ENCODE data around the gene SEC24D. TPM values are rescaled to one million over a fixed set of nuclear protein-coding genes. Genes with fewer than 3 reads are reported as not detected.
"Not testable (repeated sequence)": the region's sequence is repeated elsewhere in the genome, so short reads cannot be mapped to it uniquely, and the experiment has no call there.

Gene SEC24D
- total RNA-seq, 2 experiments from 2014 or later, result 33.1 to 36.1 TPM

DNA sequence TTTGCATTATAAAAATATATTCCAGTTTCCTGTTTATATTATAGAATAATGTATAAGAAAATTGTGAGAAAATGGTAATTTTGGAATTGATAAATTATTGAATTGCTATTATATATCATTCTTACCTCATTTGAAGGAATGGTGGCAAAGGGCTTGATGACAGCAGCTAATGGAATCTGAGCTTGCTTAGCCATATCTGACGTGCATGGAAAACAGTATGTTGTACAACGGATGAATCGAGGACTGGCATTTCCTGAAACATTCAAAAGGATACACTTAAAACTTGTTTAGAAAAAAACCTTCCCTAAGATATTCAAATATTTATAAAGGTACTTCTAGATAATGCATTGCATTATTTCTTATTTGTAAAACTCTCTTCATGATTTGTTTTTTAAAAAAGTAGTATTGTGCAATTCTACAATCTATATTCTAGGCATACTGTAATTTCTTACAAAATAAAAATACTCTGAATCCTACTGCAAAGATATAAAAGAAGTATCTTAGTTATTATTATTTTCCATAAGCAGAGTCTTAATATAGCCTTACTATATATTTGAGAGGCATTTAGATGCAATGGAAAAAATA lies 38.3 kb downstream of the SEC24D start:
- H3K4me3 Mint-ChIP-seq, result no peak overlapping the region
- no peaks in the 10 kb centered on the region for H3K9me3 Mint-ChIP-seq
- CTCF ChIA-PET, result no interaction called here
- peaks cover 28% of the 10 kb centered on the region for H3K36me3 Mint-ChIP-seq (ENCODE audit: low read depth)
- no peak for DNase-seq
- H3K27me3 Mint-ChIP-seq, result no peaks in the 10 kb centered on the region
- H3K27ac Mint-ChIP-seq, result no peak overlapping the region
- POLR2A ChIA-PET, result no interaction called here
- no peaks in the 10 kb centered on the region for H3K4me1 Mint-ChIP-seq

DNA sequence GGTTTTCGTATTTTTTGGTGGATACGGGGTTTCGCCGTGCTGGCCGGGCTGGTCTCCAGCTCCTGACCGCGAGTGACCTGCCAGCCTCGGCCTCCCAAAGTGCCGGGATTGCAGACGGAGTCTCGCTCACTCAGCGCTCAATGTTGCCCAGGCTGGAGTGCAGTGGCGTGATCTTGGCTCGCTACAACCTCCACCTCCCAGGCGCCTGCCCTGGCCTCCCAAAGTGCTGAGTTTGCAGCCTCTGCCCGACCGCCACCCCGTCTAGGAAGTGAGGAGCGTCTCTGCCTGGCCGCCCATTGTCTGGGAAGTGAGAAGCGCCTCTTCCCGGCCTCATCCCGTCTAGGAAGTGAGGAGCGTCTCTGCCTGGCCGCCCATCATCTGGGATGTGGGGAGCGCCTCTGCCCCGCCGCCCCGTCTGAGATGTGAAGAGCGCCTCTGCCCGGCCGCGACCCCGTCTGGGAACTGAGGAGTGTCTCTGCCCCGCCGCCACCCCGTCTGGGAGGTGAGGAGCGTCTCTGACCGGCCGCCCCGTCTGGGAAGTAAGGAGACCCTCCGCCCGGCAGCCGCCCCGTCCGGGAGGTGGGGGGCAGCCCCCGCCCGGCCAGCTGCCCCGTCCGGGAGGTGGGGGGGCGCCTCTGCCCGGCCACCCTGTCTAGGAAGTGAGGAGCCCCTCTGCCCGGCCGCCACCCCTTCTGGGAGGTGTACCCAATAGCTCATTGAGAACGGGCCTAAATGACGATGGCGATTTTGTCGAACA lies 44.1 kb downstream of the SEC24D start:
- POLR2A ChIA-PET, H3K27ac Mint-ChIP-seq, H3K27me3 Mint-ChIP-seq, H3K4me3 Mint-ChIP-seq, CTCF ChIA-PET, H3K4me1 Mint-ChIP-seq, DNase-seq, H3K9me3 Mint-ChIP-seq: not testable (repeated sequence)
- peaks cover 16% of the 10 kb centered on the region for H3K36me3 Mint-ChIP-seq (ENCODE audit: low read depth)

- POLR2A ChIA-PET, result no interaction called here
- CTCF ChIA-PET, result interaction anchor here (0.7 kb wide), 1 partner anchor 23 kb away, joined by 3 read pairs; no protein-coding TSS in a partner anchor
- Mint-ChIP-seq H3K36me3 (ENCODE audit: low read depth) (peaks cover 6% of the 10 kb centered on the region), H3K4me1 (no peaks in the 10 kb centered on the region), H3K27ac (no peak overlapping the region), H3K4me3 (no peak overlapping the region), H3K27me3 (no peaks in the 10 kb centered on the region), H3K9me3 (no peaks in the 10 kb centered on the region)
- no peak for DNase-seq
Observed at GRCh38 chr4:118790544-118790943, 45.4 kb downstream of the SEC24D start.

GRCh38 chr4:118788911-118789310 lies 47.0 kb downstream of the SEC24D start:
- ChIA-PET CTCF (interaction anchor here (1.4 kb wide), 1 partner anchor 14 kb away, joined by 4 read pairs; no protein-coding TSS in a partner anchor), POLR2A (no interaction called here)
- H3K36me3 Mint-ChIP-seq (ENCODE audit: low read depth), result peaks cover 6% of the 10 kb centered on the region
- H3K4me1 Mint-ChIP-seq, result no peaks in the 10 kb centered on the region
- DNase-seq, result no peak
- no peak overlapping the region for H3K4me3 Mint-ChIP-seq
- no peaks in the 10 kb centered on the region for H3K9me3 Mint-ChIP-seq
- H3K27ac Mint-ChIP-seq, result no peak overlapping the region
- no peaks in the 10 kb centered on the region for H3K27me3 Mint-ChIP-seq

- Mint-ChIP-seq H3K9me3 (peaks cover 3% of the 10 kb centered on the region), H3K4me1 (no peaks in the 10 kb centered on the region), H3K4me3 (no peak overlapping the region), H3K36me3 (ENCODE audit: low read depth) (peaks cover 10% of the 10 kb centered on the region), H3K27me3 (no peaks in the 10 kb centered on the region), H3K27ac (no peak overlapping the region)
- CTCF ChIA-PET, result no interaction called here
- no peak for DNase-seq
- POLR2A ChIA-PET, result no interaction called here
Observed at GRCh38 chr4:118787844-118788380, 48.0 kb downstream of the SEC24D start.

GRCh38 chr4:118784776-118785175 lies 51.1 kb downstream of the SEC24D start:
- Mint-ChIP-seq H3K27ac (no peak overlapping the region), H3K9me3 (peaks cover 3% of the 10 kb centered on the region), H3K36me3 (ENCODE audit: low read depth) (peaks cover 21% of the 10 kb centered on the region), H3K27me3 (no peaks in the 10 kb centered on the region), H3K4me3 (no peak overlapping the region), H3K4me1 (no peaks in the 10 kb centered on the region)
- no peak for DNase-seq
- ChIA-PET CTCF (interaction anchor here (1.1 kb wide), 1 partner anchor 80 kb away, joined by 3 read pairs; no protein-coding TSS in a partner anchor), POLR2A (no interaction called here)

DNA sequence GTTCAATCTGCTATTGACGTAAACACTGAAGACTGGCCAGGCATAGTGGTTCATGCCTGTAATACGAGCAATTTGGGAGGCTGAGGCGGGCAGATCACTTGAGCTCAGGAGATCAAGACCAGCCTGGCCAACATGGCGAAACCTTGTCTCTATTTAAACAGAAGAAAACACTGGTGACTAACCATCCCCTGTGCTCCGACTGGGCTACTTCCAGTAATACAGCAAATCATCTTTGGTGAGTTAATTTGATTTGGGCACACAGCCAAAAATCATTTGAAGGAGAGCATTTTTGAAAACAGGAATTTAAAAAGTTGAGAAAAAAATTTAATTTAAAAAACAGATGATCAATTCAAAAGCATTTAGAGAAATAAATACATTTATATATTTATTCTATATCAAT lies 52.0 kb downstream of the SEC24D start:
- CTCF ChIA-PET, result no interaction called here
- POLR2A ChIA-PET, result no interaction called here

GRCh38 chr4:118782886-118783285 lies 53.0 kb downstream of the SEC24D start:
- CTCF ChIA-PET, result interaction anchor here (0.7 kb wide), 1 partner anchor 54 kb away, joined by 3 read pairs; no protein-coding TSS in a partner anchor
- peaks cover 21% of the 10 kb centered on the region for H3K36me3 Mint-ChIP-seq (ENCODE audit: low read depth)
- H3K27ac Mint-ChIP-seq, H3K9me3 Mint-ChIP-seq, DNase-seq, POLR2A ChIA-PET, H3K4me3 Mint-ChIP-seq, H3K27me3 Mint-ChIP-seq, H3K4me1 Mint-ChIP-seq: not testable (repeated sequence)

More for the DNA sequence above, 52.0 kb downstream of the SEC24D start:
- H3K36me3 Mint-ChIP-seq (ENCODE audit: low read depth), result peaks cover 21% of the 10 kb centered on the region
- H3K4me1 Mint-ChIP-seq, result no peaks in the 10 kb centered on the region
- H3K27me3 Mint-ChIP-seq, result no peaks in the 10 kb centered on the region
- H3K4me3 Mint-ChIP-seq, result no peak overlapping the region
- DNase-seq, result no peak
- no peak overlapping the region for H3K27ac Mint-ChIP-seq
- H3K9me3 Mint-ChIP-seq, result peaks cover 3% of the 10 kb centered on the region

- DNase-seq, H3K4me1 Mint-ChIP-seq, H3K9me3 Mint-ChIP-seq, CTCF ChIA-PET, POLR2A ChIA-PET, H3K27ac Mint-ChIP-seq, H3K4me3 Mint-ChIP-seq, H3K27me3 Mint-ChIP-seq: not testable (repeated sequence)
- peaks cover 15% of the 10 kb centered on the region for H3K36me3 Mint-ChIP-seq (ENCODE audit: low read depth)
Observed at GRCh38 chr4:118777649-118778048, 58.3 kb downstream of the SEC24D start.

GRCh38 chr4:118776955-118777640 lies 58.8 kb downstream of the SEC24D start:
- H3K27me3 Mint-ChIP-seq, DNase-seq, H3K27ac Mint-ChIP-seq, H3K9me3 Mint-ChIP-seq, CTCF ChIA-PET, POLR2A ChIA-PET, H3K4me3 Mint-ChIP-seq, H3K4me1 Mint-ChIP-seq: not testable (repeated sequence)
- H3K36me3 Mint-ChIP-seq (ENCODE audit: low read depth), result peaks cover 11% of the 10 kb centered on the region

DNA sequence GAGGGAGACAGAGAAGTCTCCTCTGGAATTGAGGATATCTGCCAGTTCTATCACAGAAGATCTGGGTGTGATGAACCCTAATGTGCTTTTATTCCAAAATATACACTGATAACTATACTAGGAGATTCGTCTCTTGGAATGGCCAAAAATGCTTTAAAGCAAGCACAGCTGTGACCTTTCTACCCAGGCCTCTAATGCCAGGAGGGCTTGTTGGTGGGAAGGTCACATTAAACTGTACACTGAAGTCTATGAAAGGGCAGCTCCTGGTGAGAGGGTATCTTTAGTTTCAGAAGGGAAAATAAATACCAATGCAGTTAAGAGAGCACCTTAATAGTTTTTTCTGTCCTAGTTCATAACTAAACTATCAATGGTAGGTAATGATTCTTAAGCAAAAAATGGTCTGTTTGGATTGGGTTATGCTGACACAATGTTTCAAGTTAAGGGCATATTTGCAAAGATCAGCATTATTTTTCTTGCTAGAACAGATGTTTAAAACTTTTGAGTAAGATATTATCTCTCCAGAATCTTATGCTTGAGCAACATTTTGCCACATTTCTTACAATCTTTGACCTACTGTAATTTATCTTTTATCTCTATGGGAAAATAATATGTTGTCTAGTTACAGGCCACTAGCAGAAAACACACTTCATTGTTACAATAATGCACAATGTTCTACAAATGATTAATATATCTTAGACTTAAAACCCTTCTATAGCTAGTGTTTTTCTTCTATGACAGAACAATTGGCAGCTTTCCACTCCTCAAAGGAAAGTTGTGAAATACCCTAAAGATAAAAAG lies 59.6 kb downstream of the SEC24D start:
- CTCF ChIA-PET, result no interaction called here
- DNase-seq, result no peak
- Mint-ChIP-seq H3K9me3 (no peaks in the 10 kb centered on the region), H3K27me3 (no peaks in the 10 kb centered on the region), H3K36me3 (ENCODE audit: low read depth) (peaks cover 6% of the 10 kb centered on the region), H3K27ac (no peak overlapping the region), H3K4me3 (no peak overlapping the region), H3K4me1 (no peaks in the 10 kb centered on the region)
- POLR2A ChIA-PET, result no interaction called here

DNA sequence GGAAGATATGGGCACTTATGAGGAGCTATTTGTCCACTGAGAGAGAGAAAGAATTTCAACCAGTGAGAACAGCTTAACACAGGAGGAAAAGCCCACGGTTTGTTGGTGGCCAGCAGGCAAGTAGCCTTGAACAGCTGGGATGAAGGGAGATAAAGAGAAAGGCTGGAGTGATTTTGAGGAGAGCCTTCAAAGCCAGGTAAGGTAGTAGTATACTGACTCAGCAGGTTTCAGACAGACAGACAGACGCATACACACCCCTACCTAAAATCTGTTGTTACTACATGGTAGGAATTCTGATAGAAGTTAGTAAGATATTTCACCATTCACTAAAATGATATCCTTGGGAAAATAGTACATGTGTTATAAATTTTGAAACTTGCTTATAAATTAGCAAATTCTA lies 60.5 kb downstream of the SEC24D start:
- no peak for DNase-seq
- CTCF ChIA-PET, result interaction anchor here (0.9 kb wide), 1 partner anchor 190 kb away, joined by 3 read pairs; no protein-coding TSS in a partner anchor
- peaks cover 6% of the 10 kb centered on the region for H3K36me3 Mint-ChIP-seq (ENCODE audit: low read depth)

More for the DNA sequence above, 60.5 kb downstream of the SEC24D start:
- H3K9me3 Mint-ChIP-seq, result no peaks in the 10 kb centered on the region
- H3K27me3 Mint-ChIP-seq, result no peaks in the 10 kb centered on the region
- H3K4me3 Mint-ChIP-seq, result no peak overlapping the region
- no peak overlapping the region for H3K27ac Mint-ChIP-seq
- no peaks in the 10 kb centered on the region for H3K4me1 Mint-ChIP-seq
- POLR2A ChIA-PET, result no interaction called here
